K562 (cell line): ENCODE data around the gene ABCA4. TPM values are rescaled to one million over a fixed set of nuclear protein-coding genes. Genes with fewer than 3 reads are reported as not detected.

Experiments
- ARID1B ChIP-seq: fragments of 450-650 bp; IDR thresholded peaks from 2 replicates; pipeline ENCODE4 v1.6.1; 2016; ENCODE audit warnings: antibody characterized with exemption, mild to moderate bottlenecking, inconsistent platforms
- EP300 ChIP-seq: IDR thresholded peaks from 2 replicates; pipeline ENCODE4 v1.6.1; 2012; ENCODE audit warnings: low read length, improper control_type of control experiment
- HMG20B ChIP-seq: fragments of 250-450 bp; sonication (Bioruptor Pico); IDR thresholded peaks from 2 replicates; pipeline ENCODE4 v1.5.0; 2021; ENCODE audit warnings: mild to moderate bottlenecking
- KLF10 ChIP-seq: fragments of 250-450 bp; sonication (Bioruptor Pico); IDR thresholded peaks from 2 replicates; pipeline ENCODE4 v1.6.1; 2021; ENCODE audit warnings: matching md5 sums
- KLF16 ChIP-seq: IDR thresholded peaks from 2 replicates; pipeline ENCODE4 v1.6.1; 2016; ENCODE audit warnings: antibody characterized with exemption
- MTA2 ChIP-seq: fragments of 450-650 bp; IDR thresholded peaks from 2 replicates; pipeline ENCODE4 v1.6.1; 2016; ENCODE audit warnings: low read depth
- NRF1 ChIP-seq, 2 experiments: fragments of 450-650 bp; IDR thresholded peaks in 1 of 2; conservative IDR thresholded peaks in 1 of 2; 2 replicates each; pipeline ENCODE4 v1.6.1; 2014; ENCODE audit warnings: mild to moderate bottlenecking in 2 of 2
- TBP ChIP-seq: optimal IDR thresholded peaks from 2 replicates; pipeline ENCODE3; 2011; ENCODE audit warnings: low read depth, low read length, improper control_type of control experiment
- ZKSCAN8 ChIP-seq: fragments of 200-800 bp; sonication (Bioruptor generic); IDR thresholded peaks from 2 replicates; pipeline ENCODE4 v1.6.1; 2016; ENCODE audit warnings: missing genetic modification characterization, missing compliant biosample characterization
- ZNF12 ChIP-seq: sonication (generic); formaldehyde crosslinking; IDR thresholded peaks from 2 replicates; pipeline ENCODE4 v1.4.0; 2020; ENCODE audit warnings: mild to moderate bottlenecking, missing genetic modification reagents
- ZNF707 ChIP-seq: fragments of 250-450 bp; sonication (Bioruptor Pico); conservative IDR thresholded peaks from 2 replicates; pipeline ENCODE4 v1.8.0; 2022; ENCODE audit warnings: inconsistent platforms, mild to moderate bottlenecking, moderate library complexity
- polyA plus RNA-seq, 8 experiments: library from polyadenylated mRNA; depleted of rRNA in 4 of 8; stranded (reverse) in 5 of 8; unstranded in 3 of 8; fragments of >200 nt; fragmentation: Nextera tagmentation in 2 of 8; fragmentation: Illumina TruSeq in 1 of 8; extraction: Ambion mirVana in 2 of 8; extraction: Trizol in 1 of 8; gene quantifications; 2 replicates each; pipeline versions ENCODE4 v1.2.1 to v1.2.3, GENCODE V29; 2011 to 2014; ENCODE audit warnings: inconsistent platforms in 1 of 8, missing spikeins in 1 of 8
- total RNA-seq, 7 experiments: library from RNA; depleted of rRNA in 6 of 7; stranded (reverse); fragments of >200 nt in 6 of 7; fragmentation: Illumina TruSeq in 2 of 7; extraction: Trizol in 2 of 7; gene quantifications; 2 replicates each; pipeline versions ENCODE4 v1.2.1 to v1.2.3, GENCODE V29; 2011 to 2021; ENCODE audit warnings: low replicate concordance in 1 of 7
- TF ChIP-seq, protein P1 (sequence below): sonication (generic); formaldehyde crosslinking; IDR thresholded peaks from 2 replicates; pipeline ENCODE4 v1.8.1; 2023; ENCODE audit warnings: missing genetic modification reagents, mild to moderate bottlenecking, borderline replicate concordance
- TF ChIP-seq, protein P2 (sequence below): IDR thresholded peaks from 2 replicates; pipeline ENCODE4 v1.6.1; 2016; ENCODE audit warnings: missing genetic modification characterization, missing compliant biosample characterization
- TF ChIP-seq, protein P3 (sequence below): fragments of 450-650 bp; IDR thresholded peaks from 2 replicates; pipeline ENCODE4 v1.6.1; 2016; ENCODE audit warnings: borderline replicate concordance
- TF ChIP-seq, protein P4 (sequence below): sonication (generic); formaldehyde crosslinking; IDR thresholded peaks from 2 replicates; pipeline ENCODE4 v1.8.1; 2023; ENCODE audit warnings: mild to moderate bottlenecking, missing genetic modification reagents
- TF ChIP-seq, protein P5 (sequence below): fragments of 450-650 bp; formaldehyde crosslinking; IDR thresholded peaks from 2 replicates; pipeline ENCODE4 v1.4.0; 2020; ENCODE audit warnings: mild to moderate bottlenecking, mixed read lengths

Gene ABCA4
- total and polyA plus RNA-seq, 9 of the 15 experiments (the other 6 are each of a cell fraction or from before 2014, with no cell fraction given): 0.01 to 0.04 TPM; not detected in 7

DNA sequence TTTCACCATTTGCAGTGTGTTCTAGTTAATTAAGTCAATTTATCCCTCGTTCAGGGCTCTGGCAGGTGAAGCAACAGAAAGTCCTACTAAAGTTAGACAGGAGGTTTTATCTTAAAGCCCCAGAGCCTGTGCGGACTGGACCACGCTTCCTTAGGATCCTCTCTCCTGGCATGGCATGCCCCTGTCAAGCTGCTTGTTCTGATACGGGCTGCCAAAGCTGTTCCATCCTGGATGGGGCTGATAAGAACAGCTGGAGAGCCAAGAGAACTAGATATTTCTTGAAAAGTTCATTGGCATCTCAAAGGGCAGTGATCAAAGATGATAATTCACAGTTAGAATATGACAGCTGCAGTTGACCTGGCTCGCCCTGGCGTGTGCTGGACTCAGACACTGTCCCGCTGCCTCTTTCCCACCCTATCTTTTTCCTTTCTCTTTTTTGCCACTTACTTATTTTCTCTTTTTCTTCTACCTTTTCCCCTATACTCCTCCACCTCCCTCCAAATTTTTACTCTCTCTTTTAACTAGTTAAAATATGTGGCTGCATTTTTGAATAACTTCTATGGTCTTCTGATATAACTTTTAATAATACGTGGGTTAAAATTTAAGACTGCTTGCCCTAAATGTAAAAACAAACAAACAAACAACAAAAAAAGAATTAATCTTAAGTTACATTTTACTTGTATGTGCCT is 96.7 kb downstream of the ABCA4 start (continued):
- TF ChIP-seq, protein P1, sequence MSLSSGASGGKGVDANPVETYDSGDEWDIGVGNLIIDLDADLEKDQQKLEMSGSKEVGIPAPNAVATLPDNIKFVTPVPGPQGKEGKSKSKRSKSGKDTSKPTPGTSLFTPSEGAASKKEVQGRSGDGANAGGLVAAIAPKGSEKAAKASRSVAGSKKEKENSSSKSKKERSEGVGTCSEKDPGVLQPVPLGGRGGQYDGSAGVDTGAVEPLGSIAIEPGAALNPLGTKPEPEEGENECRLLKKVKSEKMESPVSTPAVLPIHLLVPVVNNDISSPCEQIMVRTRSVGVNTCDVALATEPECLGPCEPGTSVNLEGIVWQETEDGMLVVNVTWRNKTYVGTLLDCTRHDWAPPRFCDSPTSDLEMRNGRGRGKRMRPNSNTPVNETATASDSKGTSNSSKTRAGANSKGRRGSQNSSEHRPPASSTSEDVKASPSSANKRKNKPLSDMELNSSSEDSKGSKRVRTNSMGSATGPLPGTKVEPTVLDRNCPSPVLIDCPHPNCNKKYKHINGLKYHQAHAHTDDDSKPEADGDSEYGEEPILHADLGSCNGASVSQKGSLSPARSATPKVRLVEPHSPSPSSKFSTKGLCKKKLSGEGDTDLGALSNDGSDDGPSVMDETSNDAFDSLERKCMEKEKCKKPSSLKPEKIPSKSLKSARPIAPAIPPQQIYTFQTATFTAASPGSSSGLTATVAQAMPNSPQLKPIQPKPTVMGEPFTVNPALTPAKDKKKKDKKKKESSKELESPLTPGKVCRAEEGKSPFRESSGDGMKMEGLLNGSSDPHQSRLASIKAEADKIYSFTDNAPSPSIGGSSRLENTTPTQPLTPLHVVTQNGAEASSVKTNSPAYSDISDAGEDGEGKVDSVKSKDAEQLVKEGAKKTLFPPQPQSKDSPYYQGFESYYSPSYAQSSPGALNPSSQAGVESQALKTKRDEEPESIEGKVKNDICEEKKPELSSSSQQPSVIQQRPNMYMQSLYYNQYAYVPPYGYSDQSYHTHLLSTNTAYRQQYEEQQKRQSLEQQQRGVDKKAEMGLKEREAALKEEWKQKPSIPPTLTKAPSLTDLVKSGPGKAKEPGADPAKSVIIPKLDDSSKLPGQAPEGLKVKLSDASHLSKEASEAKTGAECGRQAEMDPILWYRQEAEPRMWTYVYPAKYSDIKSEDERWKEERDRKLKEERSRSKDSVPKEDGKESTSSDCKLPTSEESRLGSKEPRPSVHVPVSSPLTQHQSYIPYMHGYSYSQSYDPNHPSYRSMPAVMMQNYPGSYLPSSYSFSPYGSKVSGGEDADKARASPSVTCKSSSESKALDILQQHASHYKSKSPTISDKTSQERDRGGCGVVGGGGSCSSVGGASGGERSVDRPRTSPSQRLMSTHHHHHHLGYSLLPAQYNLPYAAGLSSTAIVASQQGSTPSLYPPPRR: no peak
- peak; percentile 46; the same call in 1 of the 2 replicates for TF ChIP-seq KLF16
- no peak for TF ChIP-seq TBP
- TF ChIP-seq ZKSCAN8 (CRISPR knock-in tag): peak; percentile 64; the same call in 1 of the 2 replicates
- TF ChIP-seq, protein P2, sequence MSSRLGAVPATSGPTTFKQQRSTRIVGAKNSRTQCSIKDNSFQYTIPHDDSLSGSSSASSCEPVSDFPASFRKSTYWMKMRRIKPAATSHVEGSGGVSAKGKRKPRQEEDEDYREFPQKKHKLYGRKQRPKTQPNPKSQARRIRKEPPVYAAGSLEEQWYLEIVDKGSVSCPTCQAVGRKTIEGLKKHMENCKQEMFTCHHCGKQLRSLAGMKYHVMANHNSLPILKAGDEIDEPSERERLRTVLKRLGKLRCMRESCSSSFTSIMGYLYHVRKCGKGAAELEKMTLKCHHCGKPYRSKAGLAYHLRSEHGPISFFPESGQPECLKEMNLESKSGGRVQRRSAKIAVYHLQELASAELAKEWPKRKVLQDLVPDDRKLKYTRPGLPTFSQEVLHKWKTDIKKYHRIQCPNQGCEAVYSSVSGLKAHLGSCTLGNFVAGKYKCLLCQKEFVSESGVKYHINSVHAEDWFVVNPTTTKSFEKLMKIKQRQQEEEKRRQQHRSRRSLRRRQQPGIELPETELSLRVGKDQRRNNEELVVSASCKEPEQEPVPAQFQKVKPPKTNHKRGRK (tag): peak; percentile 63
- TF ChIP-seq, protein P3, sequence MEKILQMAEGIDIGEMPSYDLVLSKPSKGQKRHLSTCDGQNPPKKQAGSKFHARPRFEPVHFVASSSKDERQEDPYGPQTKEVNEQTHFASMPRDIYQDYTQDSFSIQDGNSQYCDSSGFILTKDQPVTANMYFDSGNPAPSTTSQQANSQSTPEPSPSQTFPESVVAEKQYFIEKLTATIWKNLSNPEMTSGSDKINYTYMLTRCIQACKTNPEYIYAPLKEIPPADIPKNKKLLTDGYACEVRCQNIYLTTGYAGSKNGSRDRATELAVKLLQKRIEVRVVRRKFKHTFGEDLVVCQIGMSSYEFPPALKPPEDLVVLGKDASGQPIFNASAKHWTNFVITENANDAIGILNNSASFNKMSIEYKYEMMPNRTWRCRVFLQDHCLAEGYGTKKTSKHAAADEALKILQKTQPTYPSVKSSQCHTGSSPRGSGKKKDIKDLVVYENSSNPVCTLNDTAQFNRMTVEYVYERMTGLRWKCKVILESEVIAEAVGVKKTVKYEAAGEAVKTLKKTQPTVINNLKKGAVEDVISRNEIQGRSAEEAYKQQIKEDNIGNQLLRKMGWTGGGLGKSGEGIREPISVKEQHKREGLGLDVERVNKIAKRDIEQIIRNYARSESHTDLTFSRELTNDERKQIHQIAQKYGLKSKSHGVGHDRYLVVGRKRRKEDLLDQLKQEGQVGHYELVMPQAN: no peak
- no peak for TF ChIP-seq ZNF12
- TF ChIP-seq, protein P4, sequence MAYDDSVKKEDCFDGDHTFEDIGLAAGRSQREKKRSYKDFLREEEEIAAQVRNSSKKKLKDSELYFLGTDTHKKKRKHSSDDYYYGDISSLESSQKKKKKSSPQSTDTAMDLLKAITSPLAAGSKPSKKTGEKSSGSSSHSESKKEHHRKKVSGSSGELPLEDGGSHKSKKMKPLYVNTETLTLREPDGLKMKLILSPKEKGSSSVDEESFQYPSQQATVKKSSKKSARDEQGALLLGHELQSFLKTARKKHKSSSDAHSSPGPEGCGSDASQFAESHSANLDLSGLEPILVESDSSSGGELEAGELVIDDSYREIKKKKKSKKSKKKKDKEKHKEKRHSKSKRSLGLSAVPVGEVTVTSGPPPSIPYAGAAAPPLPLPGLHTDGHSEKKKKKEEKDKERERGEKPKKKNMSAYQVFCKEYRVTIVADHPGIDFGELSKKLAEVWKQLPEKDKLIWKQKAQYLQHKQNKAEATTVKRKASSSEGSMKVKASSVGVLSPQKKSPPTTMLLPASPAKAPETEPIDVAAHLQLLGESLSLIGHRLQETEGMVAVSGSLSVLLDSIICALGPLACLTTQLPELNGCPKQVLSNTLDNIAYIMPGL (CRISPR knock-in tag): no peak
- 0 out of 2 replicates have a peak, but pooled peaks have one; percentile 20 for TF ChIP-seq EP300
- TF ChIP-seq, protein P5, sequence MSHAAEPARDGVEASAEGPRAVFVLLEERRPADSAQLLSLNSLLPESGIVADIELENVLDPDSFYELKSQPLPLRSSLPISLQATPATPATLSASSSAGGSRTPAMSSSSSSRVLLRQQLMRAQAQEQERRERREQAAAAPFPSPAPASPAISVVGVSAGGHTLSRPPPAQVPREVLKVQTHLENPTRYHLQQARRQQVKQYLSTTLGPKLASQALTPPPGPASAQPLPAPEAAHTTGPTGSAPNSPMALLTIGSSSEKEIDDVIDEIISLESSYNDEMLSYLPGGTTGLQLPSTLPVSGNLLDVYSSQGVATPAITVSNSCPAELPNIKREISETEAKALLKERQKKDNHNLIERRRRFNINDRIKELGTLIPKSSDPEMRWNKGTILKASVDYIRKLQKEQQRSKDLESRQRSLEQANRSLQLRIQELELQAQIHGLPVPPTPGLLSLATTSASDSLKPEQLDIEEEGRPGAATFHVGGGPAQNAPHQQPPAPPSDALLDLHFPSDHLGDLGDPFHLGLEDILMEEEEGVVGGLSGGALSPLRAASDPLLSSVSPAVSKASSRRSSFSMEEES (CRISPR knock-in tag): no peak
- TF ChIP-seq HMG20B: no peak
- 0 out of 2 replicates have a peak, but pooled peaks have one; percentile 11 for TF ChIP-seq MTA2
- TF ChIP-seq KLF10 (CRISPR knock-in tag): no peak
- TF ChIP-seq NRF1 (conservative IDR thresholded peaks at IDR 0.05 in 1 of 2, IDR thresholded peaks at IDR 0.05 in 1 of 2): no peak
- TF ChIP-seq ARID1B: peak; percentile 54; the same call in 1 of the 2 replicates
- TF ChIP-seq ZNF707 (CRISPR knock-in tag): no peak
